K562 (cell line): ENCODE measurements around the gene MACF1. TPM values are rescaled to one million over a fixed set of nuclear protein-coding genes. Genes with fewer than 3 reads are reported as not detected.

Experiments used
- ELF2 ChIP-seq: fragments of 250-450 bp; sonication (Bioruptor Pico); IDR thresholded peaks from 2 replicates; pipeline ENCODE4 v1.5.0; 2021; ENCODE audit warnings: mild to moderate bottlenecking
- EZH2 ChIP-seq: IDR thresholded peaks from 2 replicates; pipeline ENCODE4 v1.6.1; 2012; ENCODE audit warnings: low read depth, mild to moderate bottlenecking, inconsistent platforms, low read length, borderline replicate concordance
- GTF3C2 ChIP-seq: IDR thresholded peaks from 3 replicates; pipeline ENCODE4 v1.6.1; 2011; ENCODE audit warnings: borderline replicate concordance, mild to moderate bottlenecking, moderate library complexity; ENCODE audit not compliant: insufficient read length; ENCODE audit errors: extremely low read depth
- ILK ChIP-seq: fragments of 450-650 bp; IDR thresholded peaks from 2 replicates; pipeline ENCODE4 v1.6.1; 2016; ENCODE audit warnings: missing genetic modification characterization, low read depth, mild to moderate bottlenecking, missing compliant biosample characterization, moderate library complexity, borderline replicate concordance
- KLF1 ChIP-seq: fragments of 450-650 bp; IDR thresholded peaks from 2 replicates; pipeline ENCODE4 v1.6.1; 2016; ENCODE audit warnings: missing genetic modification characterization, missing compliant biosample characterization
- RBM25 ChIP-seq: fragments of 200-400 bp; formaldehyde crosslinking; IDR thresholded peaks from 2 replicates; pipeline ENCODE4 v1.6.1; 2018; ENCODE audit warnings: low read length, low read depth, moderate library complexity; ENCODE audit not compliant: severe bottlenecking
- RFX1 ChIP-seq: fragments of 450-650 bp; IDR thresholded peaks from 2 replicates; pipeline ENCODE4 v1.6.1; 2016; ENCODE audit warnings: mild to moderate bottlenecking, moderate library complexity
- SMARCA5 ChIP-seq: fragments of 450-650 bp; IDR thresholded peaks from 2 replicates; pipeline ENCODE4 v1.6.1; 2016
- TAF1 ChIP-seq: IDR thresholded peaks from 2 replicates; pipeline ENCODE4 v1.6.1; 2011; ENCODE audit warnings: mild to moderate bottlenecking, low read length, moderate library complexity; ENCODE audit not compliant: insufficient read depth, control insufficient read depth, severe bottlenecking; ENCODE audit errors: extremely low read depth
- ZBTB43 ChIP-seq: sonication (generic); formaldehyde crosslinking; IDR thresholded peaks from 2 replicates; pipeline ENCODE4 v1.8.0; 2023; ENCODE audit warnings: mild to moderate bottlenecking, missing genetic modification reagents
- ZNF224 ChIP-seq: sonication (generic); formaldehyde crosslinking; IDR thresholded peaks from 2 replicates; pipeline ENCODE4 v1.8.0; 2022; ENCODE audit warnings: mild to moderate bottlenecking, missing genetic modification reagents
- ZNF407 ChIP-seq: fragments of 450-650 bp; IDR thresholded peaks from 2 replicates; pipeline ENCODE4 v1.6.1; 2016; ENCODE audit warnings: low read depth
- ZNF445 ChIP-seq: fragments of 250-450 bp; sonication (Bioruptor Pico); IDR thresholded peaks from 2 replicates; pipeline ENCODE4 v1.4.0; 2020; ENCODE audit warnings: low read depth, mild to moderate bottlenecking, moderate library complexity
- polyA plus RNA-seq, 8 experiments: library from polyadenylated mRNA; depleted of rRNA in 4 of 8; stranded (reverse) in 5 of 8; unstranded in 3 of 8; fragments of >200 nt; fragmentation: Nextera tagmentation in 2 of 8; fragmentation: Illumina TruSeq in 1 of 8; extraction: Ambion mirVana in 2 of 8; extraction: Trizol in 1 of 8; gene quantifications; 2 replicates each; pipeline versions ENCODE4 v1.2.1 to v1.2.3, GENCODE V29; 2011 to 2014; ENCODE audit warnings: inconsistent platforms in 1 of 8, missing spikeins in 1 of 8
- total RNA-seq, 7 experiments: library from RNA; depleted of rRNA in 6 of 7; stranded (reverse); fragments of >200 nt in 6 of 7; fragmentation: Illumina TruSeq in 2 of 7; extraction: Trizol in 2 of 7; gene quantifications; 2 replicates each; pipeline versions ENCODE4 v1.2.1 to v1.2.3, GENCODE V29; 2011 to 2021; ENCODE audit warnings: low replicate concordance in 1 of 7

Gene MACF1
- total and polyA plus RNA-seq, 9 of the 15 experiments (the other 6 are each of a cell fraction or from before 2014, with no cell fraction given), result 13.2 to 232 (median 112) TPM

- TF ChIP-seq ZNF407 (peak; percentile 28; the same call in 1 of the 2 replicates), KLF1 (tag) (no peak), ZNF445 (CRISPR knock-in tag) (no peak), GTF3C2 (no peak), ZNF224 (no peak), ILK (no peak), TAF1 (no peak), SMARCA5 (peak; percentile 96), ZBTB43 (CRISPR knock-in tag) (0 out of 2 replicates have a peak, but pooled peaks have one; percentile 69), RFX1 (no peak), ELF2 (CRISPR knock-in tag) (no peak), EZH2 (no peak), RBM25 (peak; percentile 97)
Measured at GRCh38 chr1:39168301-39169080, 36.0 kb upstream of the MACF1 start (continued).
